Stimulated activated CD4-positive, alpha-beta T cell treated with anti-CD3 and anti-CD28 coated beads, Interleukin-15, amount 100 ng/mL, for 24 hours (primary cell): ENCODE data around the gene CDH20.
"Not testable (repeated sequence)": the region's sequence is repeated elsewhere in the genome, so short reads cannot be mapped to it uniquely, and the experiment has no call there.

ENCODE experiments used
- DNase-seq: peaks from one replicate; pipeline ENCODE4 v3.0.0-alpha.2; 2020

CDH20 gene

GRCh38 chr18:61350578-61350977 lies 17.3 kb downstream of the CDH20 start:
- no peak for DNase-seq

- DNase-seq, result no peak
Observed at GRCh38 chr18:61352059-61352458, 18.8 kb downstream of the CDH20 start.

- DNase-seq, result no peak
Observed at GRCh38 chr18:61352611-61353010, 19.4 kb downstream of the CDH20 start.

- DNase-seq, result no peak
Observed at GRCh38 chr18:61360404-61361383, 27.5 kb downstream of the CDH20 start.

- no peak for DNase-seq
Observed at GRCh38 chr18:61362511-61362910, 29.3 kb downstream of the CDH20 start.

- DNase-seq, result no peak
Observed at GRCh38 chr18:61364953-61365352, 31.7 kb downstream of the CDH20 start.

- DNase-seq, result no peak
Observed at GRCh38 chr18:61368001-61368400, 34.8 kb downstream of the CDH20 start.

GRCh38 chr18:61369671-61370070 lies 36.4 kb downstream of the CDH20 start:
- not testable (repeated sequence) for DNase-seq

GRCh38 chr18:61371111-61371510 lies 37.9 kb downstream of the CDH20 start:
- DNase-seq, result no peak

GRCh38 chr18:61379827-61380226 lies 46.6 kb downstream of the CDH20 start:
- DNase-seq, result no peak

- no peak for DNase-seq
Observed at GRCh38 chr18:61388010-61388409, 54.8 kb downstream of the CDH20 start.

GRCh38 chr18:61394983-61395382 lies 61.8 kb downstream of the CDH20 start:
- no peak for DNase-seq

GRCh38 chr18:61397222-61397621 lies 64.0 kb downstream of the CDH20 start:
- no peak for DNase-seq

- DNase-seq, result no peak
Observed at GRCh38 chr18:61398961-61399705, 65.9 kb downstream of the CDH20 start.

GRCh38 chr18:61400016-61400635 lies 66.9 kb downstream of the CDH20 start:
- no peak for DNase-seq

GRCh38 chr18:61400716-61401115 lies 67.5 kb downstream of the CDH20 start:
- no peak for DNase-seq

GRCh38 chr18:61402726-61403125 lies 69.5 kb downstream of the CDH20 start:
- DNase-seq, result no peak

GRCh38 chr18:61413396-61413795 lies 80.2 kb downstream of the CDH20 start:
- DNase-seq, result no peak

GRCh38 chr18:61414086-61414485 lies 80.9 kb downstream of the CDH20 start:
- no peak for DNase-seq

- no peak for DNase-seq
Observed at GRCh38 chr18:61419763-61420162, 86.5 kb downstream of the CDH20 start.

- DNase-seq, result no peak
Observed at GRCh38 chr18:61420218-61420885, 87.1 kb downstream of the CDH20 start.

GRCh38 chr18:61426492-61427053 lies 93.3 kb downstream of the CDH20 start:
- DNase-seq, result no peak

GRCh38 chr18:61428266-61428665 lies 95.0 kb downstream of the CDH20 start:
- DNase-seq, result no peak
